Esophagus muscularis mucosa (tissue), 4 donors: ENCODE measurements around the gene GPX7. TPM values are rescaled to one million over a fixed set of nuclear protein-coding genes. Genes with fewer than 3 reads are reported as not detected.
A peak's percentile ranks its signal among the peaks of the same experiment; 100 is the strongest.
"Not testable (repeated sequence)": the region's sequence is repeated elsewhere in the genome, so short reads cannot be mapped to it uniquely, and the experiment has no call there.

Source experiments
- DNase-seq: peaks from one replicate; pipeline ENCODE4 v3.0.0-alpha.2; 2017; ENCODE audit errors: extremely low spot score
- H3K27ac ChIP-seq, 4 donors: fragments of 200-600 bp; sonication (generic); replicated peaks in 1 of 4; 1 replicate in 3 of 4; 2 replicates in 1 of 4; pipeline ENCODE4 v1.5.1; 2016 to 2019; ENCODE audit warnings: mild to moderate bottlenecking in 1 of 4
- H3K27me3 ChIP-seq, 4 donors: fragments of 200-600 bp; sonication (generic); one replicate each; pipeline versions ENCODE4 v1.5.1 to v1.6.0; 2016 to 2019
- H3K36me3 ChIP-seq, 4 donors: fragments of 200-600 bp; sonication (generic); one replicate each; pipeline ENCODE4 v1.5.1; 2016 to 2019
- H3K4me1 ChIP-seq, 4 donors: fragments of 200-600 bp; sonication (generic); one replicate each; pipeline ENCODE4 v1.5.1; 2016 to 2019
- H3K4me3 ChIP-seq, 4 donors: fragments of 200-600 bp; sonication (generic); 1 replicate in 2 of 4; 2 replicates in 2 of 4; pipeline ENCODE4 v1.5.1; 2016 to 2019; ENCODE audit warnings: mild to moderate bottlenecking in 4 of 4, moderate library complexity in 1 of 4
- H3K9me3 ChIP-seq, 4 donors: fragments of 200-600 bp; sonication (generic); 1 replicate in 3 of 4; 2 replicates in 1 of 4; pipeline ENCODE4 v1.5.1; 2016 to 2019
- CTCF ChIP-seq, 3 experiments: fragments of 200-600 bp in 2 of 3; fragments of 450-650 bp in 1 of 3; sonication (generic) in 2 of 3; IDR thresholded peaks; one replicate each; pipeline ENCODE4 v1.5.1; 2017 to 2019; ENCODE audit warnings: antibody characterized with exemption in 3 of 3, mild to moderate bottlenecking in 2 of 3, moderate library complexity in 1 of 3
- EP300 ChIP-seq: sonication (generic); formaldehyde crosslinking; IDR thresholded peaks from one replicate; pipeline ENCODE4 v1.6.1; 2017; ENCODE audit warnings: antibody characterized with exemption
- POLR2A ChIP-seq: fragments of 450-650 bp; IDR thresholded peaks from one replicate; pipeline ENCODE4 v1.6.1; 2017; ENCODE audit warnings: antibody characterized with exemption, moderate library complexity, mild to moderate bottlenecking, low read depth
- POLR2AphosphoS5 ChIP-seq, 2 donors: sonication (generic); formaldehyde crosslinking; IDR thresholded peaks; one replicate each; pipeline ENCODE4 v1.6.1; 2017; ENCODE audit warnings: antibody characterized with exemption in 2 of 2
- WGBS: methylation state at CpG from one replicate; pipeline ENCODE4 v1.1.5; 2018; 5-methylcytosine and 5-hydroxymethylcytosine counted together
- intact Hi-C: fragments of 100-400 bp; cut with DNase I; formaldehyde crosslinking; loops from one replicate; pipeline ENCODE4 v1.15.1; 2023
- total RNA-seq, 4 donors: library from RNA; depleted of rRNA; stranded (reverse); fragments of >200 nt; gene quantifications; one replicate each; pipeline versions ENCODE4 v1.1.0 to v1.2.1, GENCODE V29; 2016

GPX7 gene
- total RNA-seq, 4 donors from 2014 or later = 9.3 to 17.3 (median 16.4) TPM

- 42% methylated on average over 5 of the region's 5 CpGs for WGBS
Observed at GRCh38 chr1:52567943-52568342, 34.2 kb upstream of the GPX7 start.

GRCh38 chr1:52569449-52570210 lies 32.5 kb upstream of the GPX7 start:
- H3K27ac ChIP-seq = no peak overlapping the region
- H3K4me1 ChIP-seq = peaks cover 0 to 6% (median 3%) of the 10 kb centered on the region in 4 donors
- H3K27me3 ChIP-seq = no peaks in the 10 kb centered on the region
- no peak for DNase-seq
- WGBS = 48% methylated on average over 7 of the region's 7 CpGs
- no peaks in the 10 kb centered on the region for H3K9me3 ChIP-seq
- H3K4me3 ChIP-seq = no peak overlapping the region
- H3K36me3 ChIP-seq = no peaks in the 10 kb centered on the region
- TF ChIP-seq POLR2AphosphoS5 (IDR thresholded peaks at IDR 0.05) (no peak), CTCF (IDR thresholded peaks at IDR 0.05) (no peak), POLR2A (no peak), EP300 (no peak)
- intact Hi-C loops = no loop called here

More at GRCh38 chr1:52567943-52568342, 34.2 kb upstream of the GPX7 start:
- no peaks in the 10 kb centered on the region for H3K36me3 ChIP-seq
- H3K27me3 ChIP-seq = no peaks in the 10 kb centered on the region
- no peak for TF ChIP-seq POLR2AphosphoS5 (IDR thresholded peaks at IDR 0.05)
- intact Hi-C loops = no loop called here
- no peak overlapping the region for H3K27ac ChIP-seq
- H3K4me3 ChIP-seq = no peak overlapping the region
- H3K4me1 ChIP-seq = no peaks in the 10 kb centered on the region
- no peak for DNase-seq
- H3K9me3 ChIP-seq = no peaks in the 10 kb centered on the region

- WGBS = 82% methylated on average over 1 of the region's 1 CpG
- no peaks in the 10 kb centered on the region for H3K27me3 ChIP-seq
- DNase-seq = no peak
- H3K4me3 ChIP-seq = no peak overlapping the region
- H3K9me3 ChIP-seq = no peaks in the 10 kb centered on the region
- H3K36me3 ChIP-seq = no peaks in the 10 kb centered on the region
- intact Hi-C loops = no loop called here
- H3K27ac ChIP-seq = no peak overlapping the region
- TF ChIP-seq POLR2A (no peak), POLR2AphosphoS5 (IDR thresholded peaks at IDR 0.05) (no peak), EP300 (no peak), CTCF (IDR thresholded peaks at IDR 0.05) (no peak)
- H3K4me1 ChIP-seq = peaks cover 0 to 11% (median 9%) of the 10 kb centered on the region in 4 donors
Observed at GRCh38 chr1:52571783-52572182, 30.4 kb upstream of the GPX7 start.

- H3K4me3 ChIP-seq = no peak overlapping the region
- no peaks in the 10 kb centered on the region for H3K36me3 ChIP-seq
- intact Hi-C loops = no loop called here
- peaks cover 0 to 11% (median 9%) of the 10 kb centered on the region in 4 donors for H3K4me1 ChIP-seq
- TF ChIP-seq POLR2A = no peak
- 93% methylated on average over 4 of the region's 4 CpGs for WGBS
- no peak overlapping the region for H3K27ac ChIP-seq
- H3K9me3 ChIP-seq = no peaks in the 10 kb centered on the region
- DNase-seq = no peak
- H3K27me3 ChIP-seq = no peaks in the 10 kb centered on the region
Observed at GRCh38 chr1:52572387-52572786, 29.8 kb upstream of the GPX7 start.

- TF ChIP-seq CTCF (IDR thresholded peaks at IDR 0.05) = no peak
- peak in 1 of 2 donors; percentile 25 for TF ChIP-seq POLR2AphosphoS5 (IDR thresholded peaks at IDR 0.05)
- TF ChIP-seq EP300 = no peak
- intact Hi-C loops = no loop called here
- no peaks in the 10 kb centered on the region for H3K27me3 ChIP-seq
- H3K4me1 ChIP-seq = peaks cover 0 to 11% (median 9%) of the 10 kb centered on the region in 4 donors
- no peak for DNase-seq
- WGBS = 26% methylated on average over 2 of the region's 2 CpGs
- no peak overlapping the region for H3K27ac ChIP-seq
- H3K9me3 ChIP-seq = no peaks in the 10 kb centered on the region
- no peak overlapping the region for H3K4me3 ChIP-seq
- H3K36me3 ChIP-seq = no peaks in the 10 kb centered on the region
Observed at GRCh38 chr1:52574594-52574993, 27.6 kb upstream of the GPX7 start.

GRCh38 chr1:52576074-52576473 lies 26.1 kb upstream of the GPX7 start:
- Histone ChIP-seq H3K4me3 (no peak overlapping the region), H3K27me3 (no peaks in the 10 kb centered on the region), H3K27ac (no peak overlapping the region), H3K9me3 (no peaks in the 10 kb centered on the region), H3K36me3 (no peaks in the 10 kb centered on the region), H3K4me1 (peaks cover 0 to 11% (median 9%) of the 10 kb centered on the region in 4 donors)
- no peak for DNase-seq
- TF ChIP-seq POLR2A (no peak), POLR2AphosphoS5 (IDR thresholded peaks at IDR 0.05) (no peak), EP300 (no peak), CTCF (IDR thresholded peaks at IDR 0.05) (no peak)
- 89% methylated on average over 1 of the region's 1 CpG for WGBS
- intact Hi-C loops = no loop called here

- H3K27me3 ChIP-seq, H3K36me3 ChIP-seq, H3K27ac ChIP-seq, intact Hi-C loops, H3K4me3 ChIP-seq, DNase-seq, H3K9me3 ChIP-seq: not testable (repeated sequence)
- whole genome bisulfite sequencing = 91% methylated on average over 3 of the region's 3 CpGs
- H3K4me1 ChIP-seq = peaks cover 0 to 11% (median 9%) of the 10 kb centered on the region in 4 donors
Observed at GRCh38 chr1:52578066-52578465, 24.1 kb upstream of the GPX7 start.
